NCI-H2227 (cell line): ENCODE measurements around the gene SNRNP35.
"Not testable (repeated sequence)": the region's sequence is repeated elsewhere in the genome, so short reads cannot be mapped to it uniquely, and the experiment has no call there.

ENCODE experiments used
- DNase-seq: peaks from one replicate; lab custom pipeline; 2025; ENCODE audit not compliant: unreplicated experiment; lab: John Stamatoyannopoulos, UW

SNRNP35 gene, protein sequence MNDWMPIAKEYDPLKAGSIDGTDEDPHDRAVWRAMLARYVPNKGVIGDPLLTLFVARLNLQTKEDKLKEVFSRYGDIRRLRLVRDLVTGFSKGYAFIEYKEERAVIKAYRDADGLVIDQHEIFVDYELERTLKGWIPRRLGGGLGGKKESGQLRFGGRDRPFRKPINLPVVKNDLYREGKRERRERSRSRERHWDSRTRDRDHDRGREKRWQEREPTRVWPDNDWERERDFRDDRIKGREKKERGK

DNA sequence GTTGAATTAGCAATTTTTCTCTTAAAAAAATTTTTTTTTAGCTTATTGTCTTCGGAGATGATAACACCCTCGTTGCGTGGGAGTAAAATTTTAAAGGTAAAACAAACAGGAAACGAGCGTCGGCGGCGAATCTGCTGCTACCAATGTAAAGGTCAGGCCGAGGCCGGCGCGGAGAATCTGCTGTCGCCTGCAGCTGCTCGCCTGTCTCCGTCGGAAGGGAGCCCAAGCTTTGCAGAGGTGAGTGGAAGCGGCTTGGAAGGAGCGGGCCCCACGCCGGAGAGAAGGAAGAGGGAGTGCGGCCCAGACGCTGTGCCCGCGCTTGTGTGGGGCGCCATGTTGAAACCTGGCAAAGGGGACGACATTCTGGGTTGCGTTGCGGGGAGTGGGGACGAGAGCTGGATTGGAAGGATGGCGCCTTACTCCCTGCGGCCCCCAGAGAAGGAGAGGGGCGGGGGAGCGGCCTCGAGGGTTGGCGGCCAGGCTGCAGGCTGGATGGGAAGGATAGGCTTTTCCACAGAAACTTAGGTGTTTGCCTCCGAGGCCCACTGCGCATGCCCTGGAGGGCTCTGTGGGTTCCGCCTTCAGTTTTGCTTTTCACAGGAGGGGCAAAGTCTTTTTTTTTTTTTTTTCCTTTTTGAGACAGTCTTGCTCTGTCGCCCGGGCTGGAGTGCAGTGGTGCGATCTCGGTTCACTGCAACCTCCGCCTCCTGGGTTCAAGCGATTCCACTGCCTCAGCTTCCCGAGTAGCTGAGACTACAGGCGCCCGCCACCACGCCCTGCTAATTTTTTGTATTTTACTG lies at the start of gene SNRNP35:
Gene SNRNP35 (plus strand): TSS at position 160 of the 800 bp plus-strand sequence. CDS start 7,402 bp downstream, outside the sequence.
- DNase-seq = peak; percentile 93

GRCh38 chr12:123408619-123409018 lies 49.3 kb upstream of the SNRNP35 start:
- DNase-seq = not testable (repeated sequence)

DNA sequence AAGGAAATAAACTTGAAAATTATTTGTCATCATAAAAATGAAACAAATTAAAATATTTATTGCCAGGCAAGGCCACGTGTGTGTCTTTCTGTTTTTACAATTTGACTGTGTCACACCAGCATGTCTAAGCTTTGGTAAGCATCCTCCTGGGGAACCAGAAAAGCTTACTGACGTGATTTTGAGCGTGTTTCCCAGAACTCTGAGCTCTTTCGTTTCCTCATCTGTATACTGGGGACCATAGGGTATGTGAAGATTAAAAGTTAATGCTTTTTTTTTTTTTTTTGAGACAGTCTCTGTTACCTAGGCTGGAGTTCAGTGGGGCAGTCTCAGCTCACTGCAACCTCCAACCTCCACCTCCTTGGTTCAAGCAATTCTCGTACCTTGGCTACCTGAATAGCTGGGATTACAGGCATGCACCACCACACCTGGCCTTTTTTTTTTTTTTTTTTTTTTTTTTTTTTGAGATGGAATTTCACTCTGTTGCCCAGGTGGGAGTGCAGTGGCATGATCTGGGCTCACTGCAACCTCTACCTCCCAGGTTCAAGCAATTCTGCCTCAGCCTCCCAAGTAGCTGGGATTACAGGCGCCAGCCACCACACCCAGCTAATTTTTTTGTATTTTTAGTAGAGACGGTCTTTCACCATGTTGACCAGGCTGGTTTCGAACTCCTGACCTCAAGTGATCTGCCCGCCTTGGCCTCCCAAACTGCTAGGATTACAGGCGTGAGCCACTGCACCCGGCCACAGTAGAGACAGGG lies 48.5 kb upstream of the SNRNP35 start:
- DNase-seq = not testable (repeated sequence)

DNA sequence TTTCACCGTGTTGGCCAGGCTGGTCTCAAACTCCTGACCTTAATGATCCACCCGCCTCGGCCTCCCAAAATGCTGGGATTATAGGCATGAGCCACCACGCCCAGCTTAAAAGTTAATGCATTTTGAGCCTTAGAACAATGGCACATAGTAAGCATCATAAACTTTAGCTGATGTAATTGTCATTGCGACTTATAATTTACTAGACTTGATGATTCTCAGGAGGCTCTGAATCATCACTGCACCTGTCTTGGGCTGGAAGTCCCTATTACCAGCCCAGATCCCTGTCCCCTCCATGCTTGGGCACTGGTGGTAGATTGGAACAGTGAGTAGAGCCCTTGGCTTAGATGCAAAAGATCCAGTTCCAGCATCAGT lies 47.9 kb upstream of the SNRNP35 start:
- no peak for DNase-seq

GRCh38 chr12:123421314-123421713 lies 36.6 kb upstream of the SNRNP35 start:
- no peak for DNase-seq

DNA sequence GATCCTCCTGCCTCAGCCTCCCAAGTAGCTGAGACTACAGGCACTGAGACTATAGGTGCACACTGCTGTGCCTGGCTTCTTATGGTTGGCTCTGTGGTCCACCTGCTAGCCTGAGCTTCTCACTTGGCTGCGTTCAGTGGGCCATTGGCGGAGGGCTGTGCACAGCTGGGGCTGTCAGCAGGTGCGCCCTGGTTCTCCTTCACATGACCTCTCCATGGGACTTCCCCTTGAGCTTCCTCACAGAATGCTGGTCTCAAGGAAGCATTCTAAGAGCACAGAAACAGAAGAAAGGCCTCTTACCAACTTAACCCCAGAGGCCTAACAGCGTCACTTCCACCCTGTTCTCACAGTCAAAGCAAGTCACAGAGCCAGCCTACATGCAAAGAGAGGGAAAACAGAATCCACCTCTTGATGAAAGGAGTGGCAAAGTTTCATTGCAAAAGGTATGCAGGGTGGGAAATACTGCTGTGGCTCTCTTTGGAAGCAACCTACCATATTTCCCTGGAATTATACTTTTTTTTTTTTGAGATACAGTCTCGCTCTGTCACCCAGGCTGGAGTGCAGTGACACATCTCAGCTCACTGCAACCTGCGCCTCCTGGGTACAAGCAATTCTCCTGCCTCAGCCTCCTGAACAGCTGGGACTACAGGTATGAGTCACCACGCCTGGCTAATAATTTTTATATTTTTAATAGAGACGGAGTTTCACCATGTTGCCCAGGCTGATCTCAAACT lies 30.7 kb upstream of the SNRNP35 start:
- no peak for DNase-seq

GRCh38 chr12:123428591-123428990 lies 29.3 kb upstream of the SNRNP35 start:
- no peak for DNase-seq

DNA sequence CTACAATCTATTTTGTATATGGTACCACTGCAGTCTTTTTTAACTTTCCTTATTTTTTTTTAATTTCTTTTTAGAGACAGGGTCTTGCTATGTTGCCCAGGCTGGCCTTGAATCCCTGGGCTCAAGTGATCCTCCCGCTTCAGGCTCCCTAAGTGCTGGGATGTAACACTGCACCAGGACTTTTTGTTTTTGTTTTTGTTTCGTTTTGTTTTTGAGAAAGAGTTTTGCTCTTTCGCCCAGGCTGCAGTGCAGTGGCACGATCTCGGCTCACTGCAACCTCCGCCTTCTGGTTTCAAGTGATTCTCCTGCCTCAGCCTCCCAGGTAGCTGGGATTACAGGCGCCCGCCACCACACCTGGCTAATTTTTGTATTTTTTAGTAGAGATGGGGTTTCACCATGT lies 28.8 kb upstream of the SNRNP35 start:
- not testable (repeated sequence) for DNase-seq

DNA sequence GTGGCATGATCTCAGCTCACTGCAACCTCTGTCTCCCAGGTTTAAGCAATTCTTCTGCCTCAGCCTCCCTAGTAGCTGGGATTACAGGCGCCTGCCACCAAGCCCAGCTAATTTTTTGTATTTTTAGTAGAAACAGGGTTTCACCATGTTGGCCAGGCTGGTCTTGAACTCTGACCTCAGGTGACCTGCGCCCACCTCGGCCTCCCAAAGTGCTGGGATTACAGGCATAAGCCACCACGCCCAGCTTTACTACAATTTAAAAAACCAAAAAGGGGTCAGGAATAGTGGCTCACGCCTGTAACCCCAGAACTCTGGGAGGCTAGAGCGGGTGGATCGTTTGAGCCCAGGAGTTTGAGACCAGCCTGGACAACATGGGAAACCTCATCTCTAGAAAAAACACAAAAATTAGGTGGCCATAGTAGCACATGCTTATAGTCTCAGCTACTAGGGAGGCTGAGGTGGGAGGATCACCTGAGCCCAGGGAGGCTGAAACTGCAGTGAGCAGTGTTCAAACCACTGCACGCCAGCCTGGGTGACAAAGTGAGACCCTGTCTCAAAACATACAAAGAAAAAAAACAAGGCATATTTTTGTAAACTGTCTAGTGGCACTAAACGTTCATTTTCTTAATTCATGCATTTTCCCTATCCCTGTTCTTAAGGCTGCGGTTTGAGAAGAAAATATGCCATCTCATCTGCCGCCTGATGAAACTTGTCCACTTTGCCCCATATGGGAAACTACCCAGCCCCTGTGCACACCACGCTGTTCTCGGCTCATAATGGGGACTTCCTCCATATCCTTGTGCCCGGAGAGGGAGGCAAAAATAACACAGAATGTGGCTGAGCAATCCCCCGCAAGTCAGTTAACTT lies 25.8 kb upstream of the SNRNP35 start:
- not testable (repeated sequence) for DNase-seq

- no peak for DNase-seq
Measured at GRCh38 chr12:123433615-123434014, 24.3 kb upstream of the SNRNP35 start.

DNA sequence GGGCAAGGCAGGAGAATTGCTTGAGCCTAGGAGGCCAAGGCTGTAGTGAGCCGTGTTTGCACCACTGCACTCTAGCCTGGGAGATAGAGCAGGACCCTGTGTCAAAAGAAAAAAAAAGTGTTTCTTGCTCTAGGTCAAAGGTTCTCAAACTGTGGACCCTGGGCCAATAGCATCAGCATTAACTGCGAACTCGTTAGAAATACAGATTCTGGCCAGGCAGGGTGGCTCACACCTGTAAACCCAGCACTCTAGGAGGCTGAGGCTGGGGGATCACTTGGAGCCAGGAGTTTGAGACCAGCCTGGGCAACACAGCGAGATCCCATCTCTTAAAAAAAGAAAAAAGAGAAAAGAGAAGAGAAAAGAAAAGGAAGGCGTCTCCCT lies 22.3 kb upstream of the SNRNP35 start:
- DNase-seq = no peak

- peak; percentile 79 for DNase-seq
Measured at GRCh38 chr12:123436017-123436964, 21.6 kb upstream of the SNRNP35 start, which contains the start of gene RILPL2. RILPL2 (minus strand) TSS chr12:123436684; CDS start chr12:123436420, 264 bp downstream.

DNA sequence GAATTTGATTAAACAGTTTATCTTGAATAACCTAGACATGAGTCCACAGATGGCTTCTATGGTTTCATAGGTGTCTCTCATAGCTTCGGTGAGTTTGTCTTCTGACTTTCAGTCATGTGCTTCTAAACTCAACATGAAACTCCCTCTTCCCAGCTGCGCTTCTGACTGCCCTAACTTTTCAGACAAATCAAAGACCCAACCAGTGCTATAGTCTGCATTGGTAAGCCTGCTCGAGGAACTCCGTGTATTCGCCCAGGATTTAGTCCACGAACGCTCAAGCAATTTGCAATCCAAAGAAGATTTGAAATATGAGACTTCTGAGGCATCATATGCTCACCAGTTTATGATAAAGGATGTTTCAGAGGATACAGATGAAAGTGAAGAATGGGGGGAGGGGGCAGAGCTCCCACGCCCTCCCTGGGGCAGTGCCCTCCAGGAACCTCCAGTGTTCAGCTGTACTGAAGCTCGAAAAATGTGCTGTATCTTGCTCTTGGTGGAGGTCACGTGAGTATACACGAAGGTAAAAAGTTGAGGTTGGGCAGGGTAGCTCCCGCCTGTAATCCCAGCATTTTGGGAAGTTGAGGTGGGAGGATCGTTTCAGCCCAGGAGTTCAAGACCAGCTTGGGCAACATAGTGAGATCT lies 16.3 kb upstream of the SNRNP35 start:
- DNase-seq = no peak

DNA sequence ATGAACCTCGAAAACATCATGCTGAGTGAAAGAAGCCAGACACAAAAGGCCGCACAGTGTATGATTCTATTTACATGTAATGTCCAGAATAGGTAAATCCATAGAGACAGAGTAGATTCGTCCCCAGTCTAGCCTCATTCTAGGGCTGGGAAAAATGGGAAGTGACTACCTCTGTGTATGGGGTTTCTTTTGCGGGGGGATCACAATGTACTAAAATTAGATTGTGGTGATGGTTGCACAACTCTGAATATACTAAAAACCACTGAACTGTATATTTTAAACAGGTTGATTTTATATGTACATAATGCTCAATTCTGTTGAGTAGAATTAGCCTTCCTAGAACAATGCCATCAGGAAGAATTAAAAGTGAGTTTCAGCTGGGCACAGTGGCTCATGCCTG lies 15.2 kb upstream of the SNRNP35 start:
- no peak for DNase-seq

- DNase-seq = no peak
Measured at GRCh38 chr12:123444092-123445026, 13.6 kb upstream of the SNRNP35 start.

DNA sequence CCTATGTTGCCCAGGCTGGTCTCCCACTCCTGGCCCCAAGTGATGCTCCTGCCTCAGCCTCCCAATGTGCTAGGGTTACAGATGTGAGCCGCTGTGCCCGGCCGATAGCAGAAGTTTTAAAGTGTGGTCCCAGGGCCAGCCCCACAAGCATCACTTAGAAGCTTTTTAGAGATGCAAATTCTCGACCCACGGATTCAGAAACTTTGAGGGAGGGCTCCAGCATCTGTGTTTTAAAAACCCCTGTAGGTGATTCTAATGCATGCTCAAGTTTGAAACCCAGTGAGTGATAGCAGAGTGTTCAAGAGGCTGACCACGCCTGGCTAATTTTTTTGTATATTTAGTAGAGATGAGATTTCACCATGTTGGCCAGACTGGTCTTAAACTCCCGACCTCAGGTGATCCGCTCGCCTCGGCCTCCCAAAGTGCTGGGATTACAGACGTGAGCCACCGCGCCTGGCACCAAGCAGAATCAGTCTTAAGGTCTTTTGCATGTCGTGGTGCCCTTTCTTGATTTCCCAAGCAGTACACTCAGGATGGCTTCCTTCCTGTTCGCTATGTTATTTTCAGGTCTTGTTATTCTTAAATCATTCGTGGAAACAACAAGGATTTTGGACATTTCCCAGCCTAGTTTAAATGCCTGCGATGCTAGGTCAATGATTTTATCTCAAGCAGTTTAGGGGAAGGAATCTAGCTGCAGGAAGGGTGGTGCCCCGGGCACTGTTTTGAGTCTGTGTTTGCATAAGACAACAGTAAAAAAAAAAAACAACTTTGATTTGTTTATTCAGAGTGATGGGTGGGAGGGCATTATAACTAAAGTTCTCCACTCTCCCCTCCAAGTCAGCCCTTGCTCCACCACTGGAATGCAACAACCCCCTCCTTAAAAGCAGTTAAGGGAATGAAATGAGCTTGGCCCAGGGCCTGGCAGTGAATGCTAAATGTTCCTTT lies 12.3 kb upstream of the SNRNP35 start:
- no peak for DNase-seq
